Subcutaneous abdominal adipose tissue (tissue), 5 donors: Measurements from ENCODE around the gene POGLUT3.

Experiments used
- H3K27ac ChIP-seq: one replicate; pipeline ENCODE4 v1.7.0; 2013; ENCODE audit warnings: low read depth, mild to moderate bottlenecking, inconsistent platforms, low read length, moderate library complexity
- H3K27me3 ChIP-seq, 5 donors: one replicate each; pipeline ENCODE4 v1.7.0; 2013; ENCODE audit warnings: low read length in 5 of 5, inconsistent platforms in 1 of 5; ENCODE audit not compliant: control insufficient read depth in 5 of 5, insufficient read depth in 4 of 5
- H3K36me3 ChIP-seq, 5 donors: one replicate each; pipeline ENCODE4 v1.7.0; 2013; ENCODE audit warnings: low read length in 5 of 5; ENCODE audit not compliant: control insufficient read depth in 5 of 5, insufficient read depth in 5 of 5
- H3K4me1 ChIP-seq, 5 donors: one replicate each; pipeline ENCODE4 v1.7.0; 2013; ENCODE audit warnings: low read length in 5 of 5, mild to moderate bottlenecking in 3 of 5, moderate library complexity in 1 of 5; ENCODE audit not compliant: control insufficient read depth in 5 of 5, insufficient read depth in 5 of 5
- H3K4me3 ChIP-seq, 5 donors: one replicate each; pipeline ENCODE4 v1.7.0; 2013; ENCODE audit warnings: low read length in 5 of 5, low read depth in 1 of 5
- H3K9ac ChIP-seq, 5 donors: one replicate each; pipeline ENCODE4 v1.7.0; 2013; ENCODE audit warnings: low read length in 5 of 5, mild to moderate bottlenecking in 4 of 5, moderate library complexity in 3 of 5
- H3K9me3 ChIP-seq, 5 donors: one replicate each; pipeline ENCODE4 v1.7.0; 2013; ENCODE audit warnings: low read length in 5 of 5; ENCODE audit not compliant: control insufficient read depth in 5 of 5
- donor health status: healthy.
- donor health status: healthy.
- donor health status: healthy.
- donor health status: healthy.
- donor health status: healthy.

Gene POGLUT3

DNA sequence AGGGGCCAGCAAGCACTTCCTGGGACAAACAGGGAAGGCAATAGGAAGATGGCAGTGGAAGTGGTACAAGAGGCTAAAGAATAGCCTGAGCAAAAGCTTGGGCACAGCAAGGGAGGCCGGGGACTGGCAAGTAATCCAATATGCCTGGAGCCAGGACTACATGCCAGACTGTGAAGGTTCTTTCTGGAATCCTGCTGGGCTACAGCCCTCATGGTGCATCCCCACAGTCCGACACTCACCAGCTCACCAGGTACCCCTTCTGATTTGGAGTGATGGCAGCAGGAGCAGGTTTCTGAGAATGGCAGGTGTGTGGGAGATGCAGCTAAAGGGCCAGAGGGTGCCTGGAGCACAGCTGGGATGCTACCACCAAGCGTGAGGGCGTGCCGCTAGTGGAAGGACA, 32.2 kb upstream of the POGLUT3 start:
- no peaks in the 10 kb centered on the region for H3K27me3 ChIP-seq
- no peak overlapping the region for H3K9ac ChIP-seq
- H3K27ac ChIP-seq, result no peak overlapping the region
- H3K4me1 ChIP-seq, result no peaks in the 10 kb centered on the region
- H3K36me3 ChIP-seq, result no peaks in the 10 kb centered on the region
- no peaks in the 10 kb centered on the region for H3K9me3 ChIP-seq
- H3K4me3 ChIP-seq, result no peak overlapping the region

GRCh38 chr11:108527382-108527781, 29.2 kb upstream of the POGLUT3 start:
- H3K36me3 ChIP-seq, result peaks cover 0 to 2% (median 0%) of the 10 kb centered on the region in 5 donors
- H3K27me3 ChIP-seq, result no peaks in the 10 kb centered on the region
- no peaks in the 10 kb centered on the region for H3K4me1 ChIP-seq
- no peaks in the 10 kb centered on the region for H3K9me3 ChIP-seq
- H3K9ac ChIP-seq, result no peak overlapping the region
- H3K27ac ChIP-seq, result no peak overlapping the region
- no peak overlapping the region for H3K4me3 ChIP-seq

- Histone ChIP-seq H3K4me1 (no peaks in the 10 kb centered on the region), H3K9me3 (no peaks in the 10 kb centered on the region), H3K27me3 (no peaks in the 10 kb centered on the region), H3K9ac (no peak overlapping the region), H3K36me3 (peaks cover 0 to 2% (median 0%) of the 10 kb centered on the region in 5 donors), H3K4me3 (no peak overlapping the region), H3K27ac (no peak overlapping the region)
Observed at GRCh38 chr11:108525161-108525560, 27.0 kb upstream of the POGLUT3 start.

GRCh38 chr11:108524422-108524821, 26.2 kb upstream of the POGLUT3 start:
- Histone ChIP-seq H3K9me3 (no peaks in the 10 kb centered on the region), H3K4me1 (no peaks in the 10 kb centered on the region), H3K27me3 (no peaks in the 10 kb centered on the region), H3K4me3 (no peak overlapping the region), H3K9ac (no peak overlapping the region), H3K36me3 (peaks cover 0 to 2% (median 0%) of the 10 kb centered on the region in 5 donors), H3K27ac (no peak overlapping the region)

DNA sequence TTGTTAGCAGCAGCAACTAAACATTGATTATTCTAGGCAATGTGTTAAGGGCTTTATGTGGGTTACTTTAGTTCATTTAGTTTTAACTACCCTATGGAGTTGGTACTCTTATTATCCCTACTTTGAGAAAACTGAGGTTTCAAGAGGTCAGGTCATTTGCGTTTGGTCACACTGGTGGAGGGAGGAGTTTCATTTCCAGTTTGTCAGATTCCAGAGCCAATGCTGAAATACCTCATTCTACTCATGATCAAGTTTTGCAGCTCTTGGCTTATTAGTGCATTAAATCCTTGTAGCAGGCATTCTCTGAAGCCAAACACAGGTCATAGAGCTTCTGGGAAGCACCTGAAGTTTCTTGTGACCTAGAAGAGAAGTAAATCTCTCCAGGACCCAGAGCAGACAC, 24.1 kb upstream of the POGLUT3 start:
- H3K4me1 ChIP-seq, result no peaks in the 10 kb centered on the region
- H3K27me3 ChIP-seq, result no peaks in the 10 kb centered on the region
- no peak overlapping the region for H3K9ac ChIP-seq
- no peak overlapping the region for H3K27ac ChIP-seq
- H3K9me3 ChIP-seq, result no peaks in the 10 kb centered on the region
- H3K4me3 ChIP-seq, result no peak overlapping the region
- H3K36me3 ChIP-seq, result peaks cover 0 to 2% (median 0%) of the 10 kb centered on the region in 5 donors

DNA sequence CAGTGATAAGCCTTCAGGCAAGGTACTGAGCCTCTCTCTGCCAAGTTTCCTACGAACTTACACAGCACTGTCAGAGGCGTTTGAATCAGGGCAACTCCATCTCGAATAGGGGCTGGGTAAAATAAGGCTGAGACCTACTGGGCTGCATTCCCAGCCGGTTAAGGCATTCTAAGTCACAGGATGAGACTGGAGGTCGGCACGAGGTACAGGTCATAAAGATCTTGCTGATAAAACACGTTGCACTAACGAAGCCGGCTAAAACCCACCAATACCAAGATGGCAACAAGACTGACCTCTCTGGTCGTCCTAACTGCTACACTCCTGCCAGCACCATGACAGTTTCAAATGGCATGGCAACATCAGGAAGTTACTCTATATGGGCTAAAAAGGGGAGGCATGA, 20.4 kb upstream of the POGLUT3 start:
- Histone ChIP-seq H3K9me3 (no peaks in the 10 kb centered on the region), H3K4me1 (no peaks in the 10 kb centered on the region), H3K4me3 (no peak overlapping the region), H3K36me3 (peaks cover 0 to 3% (median 0%) of the 10 kb centered on the region in 5 donors), H3K9ac (no peak overlapping the region), H3K27me3 (no peaks in the 10 kb centered on the region), H3K27ac (no peak overlapping the region)

GRCh38 chr11:108516125-108516524, 17.9 kb upstream of the POGLUT3 start:
- H3K27me3 ChIP-seq, result no peaks in the 10 kb centered on the region
- peaks cover 0 to 3% (median 0%) of the 10 kb centered on the region in 5 donors for H3K36me3 ChIP-seq
- no peak overlapping the region for H3K9ac ChIP-seq
- no peak overlapping the region for H3K27ac ChIP-seq
- no peaks in the 10 kb centered on the region for H3K9me3 ChIP-seq
- H3K4me1 ChIP-seq, result no peaks in the 10 kb centered on the region
- no peak overlapping the region for H3K4me3 ChIP-seq

DNA sequence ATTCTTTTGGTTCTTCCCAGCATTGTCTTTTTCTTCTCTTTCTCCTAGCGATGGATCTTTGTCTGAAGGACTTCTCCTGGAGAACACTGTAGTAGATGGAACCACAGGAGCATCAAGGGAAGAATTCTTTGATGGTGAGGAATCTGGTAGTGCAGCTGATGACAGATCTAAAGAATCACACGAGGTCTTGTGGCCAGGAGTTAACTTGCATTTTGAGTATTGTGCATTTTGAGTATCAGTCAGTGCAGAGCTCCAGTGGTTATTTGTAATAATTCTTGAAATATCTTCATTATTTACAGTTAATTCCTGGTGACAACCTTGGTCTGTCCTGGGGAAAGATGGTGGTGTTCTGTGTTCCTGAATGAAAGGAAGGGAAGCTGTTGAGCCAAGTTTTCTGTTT, 14.5 kb upstream of the POGLUT3 start:
- Histone ChIP-seq H3K27me3 (no peaks in the 10 kb centered on the region), H3K27ac (no peak overlapping the region), H3K9ac (no peak overlapping the region), H3K36me3 (peaks cover 0 to 3% (median 0%) of the 10 kb centered on the region in 5 donors), H3K4me3 (no peak overlapping the region), H3K9me3 (no peaks in the 10 kb centered on the region), H3K4me1 (no peaks in the 10 kb centered on the region)

DNA sequence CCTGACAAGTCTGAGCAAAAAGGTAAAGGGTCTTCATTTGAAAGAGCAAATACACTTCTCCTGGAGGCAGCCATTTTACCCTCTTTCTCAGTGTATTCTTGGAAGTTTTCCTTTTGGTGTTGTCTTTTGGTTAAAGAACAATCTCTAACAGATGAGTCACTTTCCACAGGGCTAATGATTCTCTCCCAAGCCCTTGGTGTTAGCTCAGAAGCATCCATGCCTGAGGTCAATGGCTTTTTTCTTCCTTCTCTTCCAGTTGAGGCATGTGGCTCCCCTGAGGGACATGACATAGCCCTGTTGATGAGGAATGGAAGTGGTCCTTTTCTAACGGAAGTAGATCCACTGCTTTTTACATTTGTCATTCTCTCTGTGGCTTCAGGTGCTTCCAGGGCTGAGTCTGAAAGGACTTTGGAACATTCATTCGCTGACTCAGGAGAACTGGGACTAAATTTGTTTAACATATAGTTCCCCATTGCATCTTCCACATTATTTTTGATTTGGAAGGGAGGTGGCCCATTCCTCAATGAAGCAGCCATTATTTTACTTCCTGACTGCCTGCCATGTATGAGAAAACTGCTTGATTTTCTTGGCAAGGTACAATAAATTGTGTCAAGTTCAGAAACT, 13.8 kb upstream of the POGLUT3 start:
- Histone ChIP-seq H3K9me3 (no peaks in the 10 kb centered on the region), H3K27me3 (no peaks in the 10 kb centered on the region), H3K27ac (no peak overlapping the region), H3K4me3 (no peak overlapping the region), H3K36me3 (peaks cover 0 to 3% (median 0%) of the 10 kb centered on the region in 5 donors), H3K4me1 (no peaks in the 10 kb centered on the region), H3K9ac (no peak overlapping the region)

- Histone ChIP-seq H3K27me3 (no peaks in the 10 kb centered on the region), H3K9me3 (no peaks in the 10 kb centered on the region), H3K4me1 (no peaks in the 10 kb centered on the region), H3K4me3 (no peak overlapping the region), H3K36me3 (peaks cover 0 to 1% (median 0%) of the 10 kb centered on the region in 5 donors), H3K27ac (no peak overlapping the region), H3K9ac (no peak overlapping the region)
Observed at GRCh38 chr11:108508653-108509593, 10.7 kb upstream of the POGLUT3 start.
